Lung microvascular endothelial cell (primary cell): ENCODE results near the gene MED20. TPM values are rescaled to one million over a fixed set of nuclear protein-coding genes. Genes with fewer than 3 reads are reported as not detected.

Source experiments
- DNase-seq, 2 donors: peaks; one replicate each; pipeline versions ENCODE4 v3.0.0 to v3.0.0-alpha.2; 2010; ENCODE audit warnings: low read depth in 2 of 2
- total RNA-seq: library from RNA; depleted of rRNA; stranded (reverse); fragments of >200 nt; gene quantifications from 2 replicates; pipeline ENCODE4 v1.2.1, GENCODE V29; 2014

MED20 gene
- total RNA-seq, 1 donor from 2014 or later = 22.6 TPM

- DNase-seq = peak; percentile 80 to 88
These were observed 20.5 kb upstream of the MED20 start, which contains the start of gene CCND3 for GRCh38 chr6:41941280-41942066. Gene CCND3 (minus strand): TSS chr6:41941808. CDS start chr6:41941649, 159 bp downstream.

- peak in 1 of 2 donors; percentile 48 for DNase-seq
These were observed 19.9 kb upstream of the MED20 start for GRCh38 chr6:41940759-41941279.

GRCh38 chr6:41939848-41940758 lies 19.2 kb upstream of the MED20 start:
- peak in 1 of 2 donors; percentile 27 for DNase-seq

GRCh38 chr6:41939176-41939847 lies 18.4 kb upstream of the MED20 start:
- peak in 1 of 2 donors; percentile 32 for DNase-seq

- DNase-seq = no peak
These were observed 17.7 kb upstream of the MED20 start for GRCh38 chr6:41938590-41939175.

- DNase-seq = peak in 1 of 2 donors; percentile 82
These were observed 17.1 kb upstream of the MED20 start for GRCh38 chr6:41937861-41938574.

GRCh38 chr6:41937472-41937860 lies 16.5 kb upstream of the MED20 start:
- no peak for DNase-seq

GRCh38 chr6:41936073-41936837 lies 15.3 kb upstream of the MED20 start:
- peak; percentile 83 to 84 for DNase-seq

GRCh38 chr6:41935685-41936072 lies 14.7 kb upstream of the MED20 start:
- DNase-seq = no peak

GRCh38 chr6:41935193-41935574 lies 14.2 kb upstream of the MED20 start:
- DNase-seq = no peak

GRCh38 chr6:41934278-41935192 lies 13.6 kb upstream of the MED20 start:
- no peak for DNase-seq

- DNase-seq = no peak
These were observed 11.4 kb upstream of the MED20 start for GRCh38 chr6:41932378-41932777.

- no peak for DNase-seq
These were observed 10.9 kb upstream of the MED20 start for GRCh38 chr6:41931792-41932191.

- no peak for DNase-seq
These were observed 9.0 kb upstream of the MED20 start for GRCh38 chr6:41929924-41930323.

- DNase-seq = no peak
These were observed 6.3 kb upstream of the MED20 start for GRCh38 chr6:41927253-41927652.

- peak in 1 of 2 donors; percentile 21 for DNase-seq
These were observed 1.2 kb upstream of the MED20 start for GRCh38 chr6:41922154-41922553.

GRCh38 chr6:41921712-41921998 lies 716 bp upstream of the MED20 start:
- no peak for DNase-seq

- peak in 1 of 2 donors; percentile 91 for DNase-seq
These were observed 3.4 kb downstream of the MED20 start for GRCh38 chr6:41917528-41917927.
